Liver (tissue), 9 donors: ENCODE data around the gene TTC28. TPM values are rescaled to one million over a fixed set of nuclear protein-coding genes. Genes with fewer than 3 reads are reported as not detected.

Experiments used
- DNase-seq: peaks from one replicate; pipeline ENCODE4 v3.0.0-alpha.2; 2017; ENCODE audit warnings: low spot score
- H3K27ac ChIP-seq, 2 donors: one replicate each; pipeline ENCODE4 v1.7.0; 2013; ENCODE audit warnings: inconsistent platforms in 2 of 2, low read length in 2 of 2, control low read depth in 1 of 2, low read depth in 1 of 2, mild to moderate bottlenecking in 1 of 2
- H3K27me3 ChIP-seq, 4 donors: one replicate each; pipeline versions ENCODE4 v1.6.1 to v1.7.0; 2013; ENCODE audit warnings: low read length in 3 of 4, inconsistent platforms in 1 of 4, mild to moderate bottlenecking in 1 of 4, moderate library complexity in 1 of 4; ENCODE audit not compliant: control insufficient read depth in 4 of 4, insufficient read depth in 4 of 4
- H3K36me3 ChIP-seq, 4 donors: one replicate each; pipeline versions ENCODE4 v1.6.1 to v1.7.0; 2013; ENCODE audit warnings: low read length in 3 of 4, mild to moderate bottlenecking in 3 of 4, low read depth in 1 of 4, moderate library complexity in 1 of 4; ENCODE audit not compliant: control insufficient read depth in 4 of 4, insufficient read depth in 3 of 4
- H3K4me1 ChIP-seq, 4 donors: one replicate each; pipeline versions ENCODE4 v1.6.1 to v1.7.0; 2013; ENCODE audit warnings: low read length in 3 of 4, mild to moderate bottlenecking in 3 of 4, moderate library complexity in 1 of 4; ENCODE audit not compliant: control insufficient read depth in 4 of 4, insufficient read depth in 4 of 4
- H3K4me3 ChIP-seq, 3 donors: one replicate each; pipeline versions ENCODE4 v1.6.1 to v1.7.0; 2013; ENCODE audit warnings: low read length in 3 of 3, control low read depth in 1 of 3, low read depth in 1 of 3, mild to moderate bottlenecking in 1 of 3
- H3K9ac ChIP-seq, 2 donors: one replicate each; pipeline ENCODE4 v1.7.0; 2013; ENCODE audit warnings: low read length in 2 of 2, mild to moderate bottlenecking in 2 of 2, moderate library complexity in 2 of 2, control low read depth in 1 of 2, low read depth in 1 of 2
- H3K9me3 ChIP-seq, 4 donors: one replicate each; pipeline versions ENCODE4 v1.6.1 to v1.7.0; 2013; ENCODE audit warnings: low read length in 3 of 4; ENCODE audit not compliant: control insufficient read depth in 4 of 4
- EGR1 ChIP-seq, 2 donors: IDR thresholded peaks; 2 replicates each; pipeline ENCODE4 v1.6.1; 2016 to 2018; ENCODE audit warnings: antibody characterized with exemption in 2 of 2, low read depth in 2 of 2
- FOXA1 ChIP-seq: IDR thresholded peaks from 2 replicates; pipeline ENCODE4 v1.6.1; 2016; ENCODE audit warnings: antibody characterized with exemption
- FOXA2 ChIP-seq: IDR thresholded peaks from 2 replicates; pipeline ENCODE4 v1.6.1; 2016; ENCODE audit warnings: antibody characterized with exemption
- GABPA ChIP-seq, 2 donors: IDR thresholded peaks in 1 of 2; conservative IDR thresholded peaks in 1 of 2; 2 replicates each; pipeline ENCODE4 v1.6.1; 2016; ENCODE audit warnings: antibody characterized with exemption in 2 of 2, mild to moderate bottlenecking in 1 of 2, moderate library complexity in 1 of 2
- HNF4A ChIP-seq, 2 donors: conservative IDR thresholded peaks; 2 replicates each; pipeline ENCODE4 v1.6.1; 2016; ENCODE audit warnings: antibody characterized with exemption in 2 of 2, mild to moderate bottlenecking in 2 of 2
- HNF4G ChIP-seq: IDR thresholded peaks from 2 replicates; pipeline ENCODE4 v1.6.1; 2016; ENCODE audit warnings: antibody characterized with exemption
- JUND ChIP-seq, 2 donors: IDR thresholded peaks; 2 replicates each; pipeline ENCODE4 v1.6.1; 2016; ENCODE audit warnings: antibody characterized with exemption in 2 of 2
- NR2F2 ChIP-seq: IDR thresholded peaks from 2 replicates; pipeline ENCODE4 v1.6.1; 2016; ENCODE audit warnings: antibody characterized with exemption
- RAD21 ChIP-seq, 2 donors: IDR thresholded peaks; 2 replicates each; pipeline ENCODE4 v1.6.1; 2016; ENCODE audit warnings: antibody characterized with exemption in 2 of 2, mild to moderate bottlenecking in 2 of 2
- RXRA ChIP-seq, 2 donors: IDR thresholded peaks; 2 replicates each; pipeline ENCODE4 v1.6.1; 2017 to 2018; ENCODE audit warnings: antibody characterized with exemption in 2 of 2, mild to moderate bottlenecking in 1 of 2
- SP1 ChIP-seq: IDR thresholded peaks from 2 replicates; pipeline ENCODE4 v1.6.1; 2018; ENCODE audit warnings: antibody characterized with exemption, mild to moderate bottlenecking
- TAF1 ChIP-seq: conservative IDR thresholded peaks from 2 replicates; pipeline ENCODE4 v1.6.1; 2016; ENCODE audit warnings: antibody characterized with exemption, mild to moderate bottlenecking
- YY1 ChIP-seq: IDR thresholded peaks from 2 replicates; pipeline ENCODE4 v1.6.1; 2016; ENCODE audit warnings: antibody characterized with exemption, mild to moderate bottlenecking
- WGBS: extraction: QIAGEN DNeasy Blood & Tissue Kit; methylation state at CpG from one replicate; pipeline ENCODE4 v1.1.7; 2013; 5-methylcytosine and 5-hydroxymethylcytosine counted together
- polyA plus RNA-seq, 2 donors: library from polyadenylated mRNA; stranded (reverse) in 1 of 2; unstranded in 1 of 2; fragments of 200-250 nt in 1 of 2; fragments of >200 nt in 1 of 2; fragmentation: Nextera tagmentation in 1 of 2; extraction: Ambion mirVana in 1 of 2; gene quantifications; one replicate each; pipeline versions ENCODE4 v1.2.1 to v1.2.3, GENCODE V29; 2013 to 2015
- total RNA-seq, 2 donors: library from RNA; depleted of rRNA; stranded (reverse); fragments of >200 nt; gene quantifications; one replicate each; pipeline ENCODE4 v1.2.3, GENCODE V29; 2014
- TF ChIP-seq, protein P1 (sequence below): IDR thresholded peaks from 2 replicates; pipeline ENCODE4 v1.6.1; 2016; ENCODE audit warnings: antibody characterized with exemption, mild to moderate bottlenecking
- TF ChIP-seq, protein P2 (sequence below): IDR thresholded peaks from 2 replicates; pipeline ENCODE4 v1.6.1; 2016; ENCODE audit warnings: antibody characterized with exemption
- TF ChIP-seq, protein P3 (sequence below): fragments of 150-350 bp; IDR thresholded peaks from 2 replicates; pipeline ENCODE4 v1.5.1; 2017; ENCODE audit warnings: improper control_type of control experiment, low read depth, low read length; ENCODE audit not compliant: missing input control
- TF ChIP-seq, protein P4 (sequence below): IDR thresholded peaks from 2 replicates; pipeline ENCODE4 v1.6.1; 2016; ENCODE audit warnings: antibody characterized with exemption
- TF ChIP-seq, protein P5 (sequence below): IDR thresholded peaks from 2 replicates; pipeline ENCODE4 v1.6.1; 2016; ENCODE audit warnings: antibody characterized with exemption
- donor health status: healthy.
- donor health status: healthy.
- donor health status: healthy.
- donor health status: healthy.
- donor health status: healthy.

Gene TTC28
- total and polyA plus RNA-seq, 4 donors, result 4.2 to 19.4 (median 5.9) TPM

DNA sequence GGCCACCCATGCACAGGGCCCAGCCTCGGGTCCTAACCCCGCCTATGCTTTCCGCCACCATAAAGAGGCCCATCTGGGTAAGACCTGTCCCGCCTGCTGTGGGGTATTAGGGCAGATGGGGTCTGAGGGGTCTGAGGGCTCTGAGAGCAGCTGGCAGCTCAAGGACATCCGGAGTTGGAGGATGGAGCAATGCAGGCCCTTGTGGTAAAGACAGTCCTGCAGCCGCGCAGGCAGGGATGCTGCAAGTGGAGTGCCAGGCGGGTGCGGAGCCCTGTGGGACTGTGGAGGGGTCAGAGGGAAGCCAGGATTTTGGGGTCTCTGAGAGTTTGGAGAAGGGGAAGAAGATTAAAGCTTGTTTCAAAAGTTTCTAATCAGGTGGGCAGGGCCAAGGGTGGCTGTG, 679.3 kb downstream of the TTC28 start:
- no peak for DNase-seq
- peaks cover 0 to 14% (median 10%) of the 10 kb centered on the region in 4 donors for H3K4me1 ChIP-seq
- H3K27ac ChIP-seq, result no peak overlapping the region
- no peaks in the 10 kb centered on the region for H3K27me3 ChIP-seq
- no peaks in the 10 kb centered on the region for H3K36me3 ChIP-seq
- H3K9ac ChIP-seq, result no peak overlapping the region
- WGBS, result 94% methylated on average over 9 of the region's 9 CpGs
- TF ChIP-seq HNF4A (conservative IDR thresholded peaks at IDR 0.05) (no peak), EGR1 (IDR thresholded peaks at IDR 0.05; ENCODE audit: low read depth in 2 of 2) (no peak), HNF4G (no peak)
- TF ChIP-seq, protein P1, sequence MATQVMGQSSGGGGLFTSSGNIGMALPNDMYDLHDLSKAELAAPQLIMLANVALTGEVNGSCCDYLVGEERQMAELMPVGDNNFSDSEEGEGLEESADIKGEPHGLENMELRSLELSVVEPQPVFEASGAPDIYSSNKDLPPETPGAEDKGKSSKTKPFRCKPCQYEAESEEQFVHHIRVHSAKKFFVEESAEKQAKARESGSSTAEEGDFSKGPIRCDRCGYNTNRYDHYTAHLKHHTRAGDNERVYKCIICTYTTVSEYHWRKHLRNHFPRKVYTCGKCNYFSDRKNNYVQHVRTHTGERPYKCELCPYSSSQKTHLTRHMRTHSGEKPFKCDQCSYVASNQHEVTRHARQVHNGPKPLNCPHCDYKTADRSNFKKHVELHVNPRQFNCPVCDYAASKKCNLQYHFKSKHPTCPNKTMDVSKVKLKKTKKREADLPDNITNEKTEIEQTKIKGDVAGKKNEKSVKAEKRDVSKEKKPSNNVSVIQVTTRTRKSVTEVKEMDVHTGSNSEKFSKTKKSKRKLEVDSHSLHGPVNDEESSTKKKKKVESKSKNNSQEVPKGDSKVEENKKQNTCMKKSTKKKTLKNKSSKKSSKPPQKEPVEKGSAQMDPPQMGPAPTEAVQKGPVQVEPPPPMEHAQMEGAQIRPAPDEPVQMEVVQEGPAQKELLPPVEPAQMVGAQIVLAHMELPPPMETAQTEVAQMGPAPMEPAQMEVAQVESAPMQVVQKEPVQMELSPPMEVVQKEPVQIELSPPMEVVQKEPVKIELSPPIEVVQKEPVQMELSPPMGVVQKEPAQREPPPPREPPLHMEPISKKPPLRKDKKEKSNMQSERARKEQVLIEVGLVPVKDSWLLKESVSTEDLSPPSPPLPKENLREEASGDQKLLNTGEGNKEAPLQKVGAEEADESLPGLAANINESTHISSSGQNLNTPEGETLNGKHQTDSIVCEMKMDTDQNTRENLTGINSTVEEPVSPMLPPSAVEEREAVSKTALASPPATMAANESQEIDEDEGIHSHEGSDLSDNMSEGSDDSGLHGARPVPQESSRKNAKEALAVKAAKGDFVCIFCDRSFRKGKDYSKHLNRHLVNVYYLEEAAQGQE, result no peak
- TF ChIP-seq, protein P2, sequence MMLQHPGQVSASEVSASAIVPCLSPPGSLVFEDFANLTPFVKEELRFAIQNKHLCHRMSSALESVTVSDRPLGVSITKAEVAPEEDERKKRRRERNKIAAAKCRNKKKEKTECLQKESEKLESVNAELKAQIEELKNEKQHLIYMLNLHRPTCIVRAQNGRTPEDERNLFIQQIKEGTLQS, result no peak
- TF ChIP-seq, protein P3, sequence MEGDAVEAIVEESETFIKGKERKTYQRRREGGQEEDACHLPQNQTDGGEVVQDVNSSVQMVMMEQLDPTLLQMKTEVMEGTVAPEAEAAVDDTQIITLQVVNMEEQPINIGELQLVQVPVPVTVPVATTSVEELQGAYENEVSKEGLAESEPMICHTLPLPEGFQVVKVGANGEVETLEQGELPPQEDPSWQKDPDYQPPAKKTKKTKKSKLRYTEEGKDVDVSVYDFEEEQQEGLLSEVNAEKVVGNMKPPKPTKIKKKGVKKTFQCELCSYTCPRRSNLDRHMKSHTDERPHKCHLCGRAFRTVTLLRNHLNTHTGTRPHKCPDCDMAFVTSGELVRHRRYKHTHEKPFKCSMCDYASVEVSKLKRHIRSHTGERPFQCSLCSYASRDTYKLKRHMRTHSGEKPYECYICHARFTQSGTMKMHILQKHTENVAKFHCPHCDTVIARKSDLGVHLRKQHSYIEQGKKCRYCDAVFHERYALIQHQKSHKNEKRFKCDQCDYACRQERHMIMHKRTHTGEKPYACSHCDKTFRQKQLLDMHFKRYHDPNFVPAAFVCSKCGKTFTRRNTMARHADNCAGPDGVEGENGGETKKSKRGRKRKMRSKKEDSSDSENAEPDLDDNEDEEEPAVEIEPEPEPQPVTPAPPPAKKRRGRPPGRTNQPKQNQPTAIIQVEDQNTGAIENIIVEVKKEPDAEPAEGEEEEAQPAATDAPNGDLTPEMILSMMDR, result no peak
- TF ChIP-seq, protein P4, sequence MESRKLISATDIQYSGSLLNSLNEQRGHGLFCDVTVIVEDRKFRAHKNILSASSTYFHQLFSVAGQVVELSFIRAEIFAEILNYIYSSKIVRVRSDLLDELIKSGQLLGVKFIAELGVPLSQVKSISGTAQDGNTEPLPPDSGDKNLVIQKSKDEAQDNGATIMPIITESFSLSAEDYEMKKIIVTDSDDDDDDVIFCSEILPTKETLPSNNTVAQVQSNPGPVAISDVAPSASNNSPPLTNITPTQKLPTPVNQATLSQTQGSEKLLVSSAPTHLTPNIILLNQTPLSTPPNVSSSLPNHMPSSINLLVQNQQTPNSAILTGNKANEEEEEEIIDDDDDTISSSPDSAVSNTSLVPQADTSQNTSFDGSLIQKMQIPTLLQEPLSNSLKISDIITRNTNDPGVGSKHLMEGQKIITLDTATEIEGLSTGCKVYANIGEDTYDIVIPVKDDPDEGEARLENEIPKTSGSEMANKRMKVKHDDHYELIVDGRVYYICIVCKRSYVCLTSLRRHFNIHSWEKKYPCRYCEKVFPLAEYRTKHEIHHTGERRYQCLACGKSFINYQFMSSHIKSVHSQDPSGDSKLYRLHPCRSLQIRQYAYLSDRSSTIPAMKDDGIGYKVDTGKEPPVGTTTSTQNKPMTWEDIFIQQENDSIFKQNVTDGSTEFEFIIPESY, result no peak
- no peaks in the 10 kb centered on the region for H3K9me3 ChIP-seq
- H3K4me3 ChIP-seq, result no peak overlapping the region

DNA sequence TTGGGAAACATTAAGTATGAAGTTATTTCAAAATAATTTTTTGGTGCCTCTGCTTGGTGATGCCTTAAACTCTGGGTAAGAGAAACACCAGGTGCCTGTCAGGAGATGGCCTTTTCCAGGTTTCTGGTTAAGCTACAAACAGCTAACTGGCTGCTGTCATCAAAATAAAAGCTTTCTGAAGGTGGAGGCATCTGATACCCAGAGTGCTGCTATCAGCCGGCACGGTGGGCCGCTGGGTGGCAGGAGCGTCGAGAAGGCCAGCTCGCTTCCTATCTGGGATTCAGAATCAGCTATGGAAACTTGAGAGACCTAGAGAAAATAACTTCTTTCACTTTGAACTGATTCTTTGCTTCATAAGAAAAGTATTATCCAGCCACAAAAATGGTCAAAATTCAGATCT, 679.8 kb downstream of the TTC28 start:
- H3K27ac ChIP-seq, result no peak overlapping the region
- H3K4me3 ChIP-seq, result no peak overlapping the region
- H3K36me3 ChIP-seq, result no peaks in the 10 kb centered on the region
- no peaks in the 10 kb centered on the region for H3K9me3 ChIP-seq
- 96% methylated on average over 6 of the region's 6 CpGs for WGBS
- no peaks in the 10 kb centered on the region for H3K27me3 ChIP-seq
- peaks cover 0 to 14% (median 10%) of the 10 kb centered on the region in 4 donors for H3K4me1 ChIP-seq
- H3K9ac ChIP-seq, result no peak overlapping the region
- no peak for DNase-seq
- TF ChIP-seq FOXA1, result no peak
- TF ChIP-seq, protein P2, result no peak
- TF ChIP-seq, protein P5, sequence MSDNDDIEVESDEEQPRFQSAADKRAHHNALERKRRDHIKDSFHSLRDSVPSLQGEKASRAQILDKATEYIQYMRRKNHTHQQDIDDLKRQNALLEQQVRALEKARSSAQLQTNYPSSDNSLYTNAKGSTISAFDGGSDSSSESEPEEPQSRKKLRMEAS, result no peak
- TF ChIP-seq SP1, result no peak
- no peak for TF ChIP-seq YY1
- no peak for TF ChIP-seq HNF4G
- no peak for TF ChIP-seq GABPA (IDR thresholded peaks at IDR 0.05 in 1 of 2, conservative IDR thresholded peaks at IDR 0.05 in 1 of 2)
- TF ChIP-seq TAF1, result no peak
- TF ChIP-seq HNF4A (conservative IDR thresholded peaks at IDR 0.05), result no peak
- TF ChIP-seq JUND (IDR thresholded peaks at IDR 0.05), result no peak
- TF ChIP-seq, protein P4, result no peak
- no peak for TF ChIP-seq EGR1 (IDR thresholded peaks at IDR 0.05; ENCODE audit: low read depth in 2 of 2)
- TF ChIP-seq, protein P3, result no peak
- TF ChIP-seq FOXA2, result no peak
- no peak for TF ChIP-seq NR2F2
- TF ChIP-seq RAD21 (IDR thresholded peaks at IDR 0.05), result no peak
- TF ChIP-seq RXRA (IDR thresholded peaks at IDR 0.05), result no peak
